ENCODE measurements around the gene NDUFS7.
"Not testable (repeated sequence)": the region's sequence is repeated elsewhere in the genome, so short reads cannot be mapped to it uniquely, and the experiment has no call there.

NDUFS7 gene

DNA sequence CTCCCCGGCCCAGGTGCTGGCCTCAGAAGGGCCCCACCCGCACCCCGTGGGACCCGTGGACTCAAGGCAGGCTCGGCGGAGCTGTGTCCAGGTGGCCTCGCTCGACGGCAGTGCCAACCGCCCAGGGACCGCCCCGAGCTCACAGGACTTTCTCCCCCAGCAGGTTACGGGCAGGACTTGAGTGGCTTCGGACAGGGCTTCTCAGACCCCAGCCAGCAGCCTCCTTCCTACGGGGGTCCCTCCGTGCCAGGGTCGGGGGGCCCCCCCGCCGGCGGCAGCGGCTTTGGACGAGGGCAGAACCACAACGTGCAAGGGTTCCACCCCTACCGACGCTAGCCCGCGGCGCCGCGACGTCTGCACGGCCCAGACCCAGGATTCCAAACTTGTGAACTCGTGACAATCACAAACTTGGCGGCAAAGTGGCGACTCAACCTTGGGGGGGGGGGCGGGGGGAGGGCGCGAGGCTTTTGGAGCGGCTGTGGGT, 50.9 kb downstream of the NDUFS7 start:
- DNase-seq: no peak

GRCh38 chr19:1435378-1435989, 51.8 kb downstream of the NDUFS7 start:
- no peak for DNase-seq

DNA sequence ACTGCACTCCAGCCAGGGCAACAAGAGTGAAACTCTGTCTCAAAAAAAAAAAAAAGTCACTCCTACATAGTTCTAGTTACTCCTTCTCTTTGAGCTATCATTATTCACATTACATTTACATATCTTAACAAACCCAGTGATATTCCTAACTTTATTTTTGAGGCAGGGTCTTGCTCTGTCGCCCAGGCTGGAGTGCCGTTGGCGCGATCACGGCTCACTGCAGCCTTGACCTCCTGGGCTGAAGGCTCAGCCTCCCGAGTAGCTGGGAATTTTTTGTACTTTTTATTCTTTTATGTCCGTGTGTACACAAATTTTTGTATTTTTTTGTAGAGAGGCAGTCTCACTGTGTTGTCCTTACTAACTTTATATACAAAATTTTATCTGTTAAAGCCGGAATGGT, 53.9 kb downstream of the NDUFS7 start:
- DNase-seq: no peak

DNA sequence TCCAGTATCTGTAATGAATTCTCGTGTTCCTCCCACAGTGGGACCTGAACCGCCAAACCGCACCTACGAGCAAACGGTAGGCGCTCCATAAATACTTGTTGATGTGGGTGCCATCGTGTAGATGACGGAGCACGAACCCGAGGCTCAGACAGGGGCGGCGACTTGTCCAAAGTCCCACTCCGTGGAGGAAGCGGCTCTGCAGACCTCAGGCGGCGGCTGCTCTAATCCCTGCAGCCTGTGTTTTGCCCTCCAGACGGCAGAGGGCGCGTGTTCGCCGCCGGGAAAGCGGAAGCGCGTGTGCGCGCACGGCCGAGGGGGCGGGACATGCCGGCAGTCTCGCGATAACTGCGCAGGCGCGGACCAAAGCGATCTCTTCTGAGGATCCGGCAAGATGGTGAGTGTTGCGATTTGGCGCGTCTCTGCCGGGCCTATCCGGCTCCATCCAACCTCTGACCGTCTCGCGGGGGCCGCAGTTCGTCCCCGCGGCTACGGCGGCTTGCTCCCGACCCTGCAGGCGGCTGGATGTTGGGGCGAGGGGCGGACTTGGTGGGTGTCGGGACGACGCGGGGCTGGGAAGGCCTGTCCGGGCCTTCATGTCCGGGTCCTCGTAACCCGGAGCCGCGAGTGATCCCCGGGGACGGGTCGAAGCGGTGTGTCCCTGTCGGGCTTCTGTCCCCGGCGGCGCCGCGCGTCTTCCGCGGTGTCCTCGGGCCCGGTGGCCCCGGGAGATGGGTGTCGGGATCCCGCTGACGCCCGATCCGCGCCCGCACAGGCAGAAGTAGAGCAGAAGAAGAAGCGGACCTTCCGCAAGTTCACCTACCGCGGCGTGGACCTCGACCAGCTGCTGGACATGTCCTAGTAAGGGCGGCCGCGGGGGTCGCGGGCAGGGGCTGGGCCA, 54.6 kb downstream of the NDUFS7 start, which contains the start of gene RPS15:
RPS15 (plus strand) TSS at position 362 of the 898 bp plus-strand sequence; CDS start at position 392, 30 bp downstream.
- peak; percentile 96 for DNase-seq

- DNase-seq: peak; percentile 50
Observed at GRCh38 chr19:1438933-1439354, 55.2 kb downstream of the NDUFS7 start.

GRCh38 chr19:1439525-1440417, 56.1 kb downstream of the NDUFS7 start:
- not testable (repeated sequence) for DNase-seq

DNA sequence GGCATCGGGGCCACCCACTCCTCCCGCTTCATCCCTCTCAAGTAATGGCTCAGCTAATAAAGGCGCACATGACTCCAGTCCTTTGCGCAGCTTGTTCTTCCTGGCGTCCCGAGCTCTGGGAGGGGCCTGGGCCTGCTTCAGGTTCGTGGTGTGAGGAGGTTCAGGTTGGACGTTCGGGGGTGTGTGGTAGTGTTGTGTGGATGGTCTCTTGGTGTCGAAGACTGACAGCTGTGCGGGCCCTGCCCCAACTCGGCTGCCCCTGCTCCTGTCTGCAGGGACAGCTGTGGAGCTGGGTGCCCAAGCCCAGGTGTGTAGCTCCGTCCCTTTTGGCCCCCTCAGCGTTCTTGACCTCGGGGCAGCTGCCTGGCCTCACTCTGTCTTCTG, 56.7 kb downstream of the NDUFS7 start:
- no peak for DNase-seq

DNA sequence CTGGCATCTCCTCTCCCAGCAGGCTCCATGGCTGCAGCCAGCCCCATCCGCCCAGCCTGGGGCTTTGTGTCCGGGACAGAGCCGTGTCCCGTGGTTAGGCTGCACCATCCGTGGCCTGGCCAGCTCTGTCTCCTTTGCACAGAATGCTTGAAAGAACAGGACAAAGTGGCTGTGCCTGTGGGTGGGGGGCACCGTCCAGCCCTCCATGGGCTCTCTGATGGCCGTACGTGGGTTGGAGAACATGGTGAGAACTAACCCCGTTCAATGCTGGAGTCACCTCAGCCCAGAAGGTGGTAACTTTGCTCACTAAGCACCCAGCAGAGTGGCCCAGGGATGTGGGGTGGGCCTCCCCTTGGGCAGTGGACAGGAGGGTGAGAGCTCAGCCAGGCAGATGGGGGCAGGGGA, 57.3 kb downstream of the NDUFS7 start:
- DNase-seq: no peak

DNA sequence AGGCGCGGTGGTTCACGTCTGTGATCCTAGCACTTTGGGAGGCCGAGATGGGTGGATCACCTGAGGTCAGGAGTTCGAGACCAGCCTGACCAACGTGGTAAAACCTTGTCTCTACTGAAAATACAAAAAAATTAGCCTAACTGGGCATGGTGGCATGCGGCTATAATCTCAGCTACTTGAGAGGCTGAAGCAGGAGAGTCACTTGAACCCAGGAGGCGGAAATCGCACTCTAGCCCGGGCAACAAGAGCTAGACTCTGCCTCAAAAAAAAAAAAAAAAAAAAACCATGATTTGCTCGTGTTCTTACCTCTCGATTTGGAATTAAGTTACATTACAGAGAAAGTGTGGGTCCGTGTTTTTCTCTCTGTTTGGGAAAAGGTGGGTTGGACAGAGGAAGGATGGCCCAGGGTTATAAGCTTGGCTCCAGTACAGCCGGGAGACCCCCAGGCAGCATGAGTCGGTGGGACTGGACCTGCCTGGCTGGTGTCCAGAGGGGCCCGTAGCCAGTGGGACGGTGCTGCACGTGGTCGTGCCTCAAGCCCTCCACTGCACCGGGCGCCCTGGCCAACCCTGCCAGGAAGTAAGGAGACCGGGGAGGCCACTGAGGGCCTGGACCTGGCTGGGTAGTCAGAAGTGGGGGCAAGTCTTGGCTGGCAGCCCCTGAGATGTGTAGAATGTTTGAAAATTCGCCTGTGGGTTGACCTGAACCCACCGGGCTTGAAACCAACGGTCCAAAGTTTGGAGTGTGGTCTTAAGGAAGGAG, 58.2 kb downstream of the NDUFS7 start:
- DNase-seq: no peak

All from NCI-H69 (cell line).